Loucy (cell line): ENCODE results near the gene MBNL1.

Experiments
- CTCF ChIP-seq: fragments of 200-600 bp; sonication (generic); conservative IDR thresholded peaks from 2 replicates; pipeline ENCODE4 v1.5.1; 2014; ENCODE audit warnings: mild to moderate bottlenecking, antibody characterized with exemption, low read length
- EZH2phosphoT487 ChIP-seq: fragments of 200-600 bp; IDR thresholded peaks from 2 replicates; pipeline ENCODE4 v1.6.1; 2018; ENCODE audit warnings: antibody characterized with exemption, mild to moderate bottlenecking, moderate library complexity, borderline replicate concordance

- TF ChIP-seq CTCF (no peak), EZH2phosphoT487 (no peak)
Measured at GRCh38 chr3:152321200-152321954, 52.6 kb downstream of the MBNL1 start.
